Effector memory CD4-positive, alpha-beta T cell (primary cell): ENCODE measurements around the gene USP49.
A peak's percentile ranks its signal among the peaks of the same experiment; 100 is the strongest.

Experiments
- DNase-seq, 3 donors: peaks; one replicate each; pipeline ENCODE4 v3.0.0-alpha.2; 2020
- H3K27ac ChIP-seq: 2 replicates; pipeline ENCODE4 v1.7.0; 2013; ENCODE audit warnings: mild to moderate bottlenecking, low read length, moderate library complexity; ENCODE audit not compliant: insufficient read depth, poor library complexity, severe bottlenecking
- H3K27me3 ChIP-seq: replicated peaks from 2 replicates; pipeline ENCODE4 v1.7.0; 2013; ENCODE audit warnings: mild to moderate bottlenecking, low read length; ENCODE audit not compliant: insufficient read depth, control insufficient read depth, poor library complexity, severe bottlenecking
- H3K36me3 ChIP-seq: 2 replicates; pipeline ENCODE4 v1.7.0; 2013; ENCODE audit warnings: mild to moderate bottlenecking, low read length, moderate library complexity; ENCODE audit not compliant: control insufficient read depth, insufficient read depth
- H3K4me1 ChIP-seq: 2 replicates; pipeline ENCODE4 v1.7.0; 2013; ENCODE audit warnings: low read length, mild to moderate bottlenecking; ENCODE audit not compliant: control insufficient read depth, insufficient read depth, poor library complexity, severe bottlenecking
- H3K4me3 ChIP-seq: 2 replicates; pipeline ENCODE4 v1.7.0; 2013; ENCODE audit warnings: low read length, low read depth, mild to moderate bottlenecking; ENCODE audit not compliant: insufficient read depth, poor library complexity, severe bottlenecking
- H3K9me3 ChIP-seq: 2 replicates; pipeline ENCODE4 v1.7.0; 2013; ENCODE audit warnings: mild to moderate bottlenecking, low read length, moderate library complexity; ENCODE audit not compliant: control insufficient read depth

The USP49 gene

DNA sequence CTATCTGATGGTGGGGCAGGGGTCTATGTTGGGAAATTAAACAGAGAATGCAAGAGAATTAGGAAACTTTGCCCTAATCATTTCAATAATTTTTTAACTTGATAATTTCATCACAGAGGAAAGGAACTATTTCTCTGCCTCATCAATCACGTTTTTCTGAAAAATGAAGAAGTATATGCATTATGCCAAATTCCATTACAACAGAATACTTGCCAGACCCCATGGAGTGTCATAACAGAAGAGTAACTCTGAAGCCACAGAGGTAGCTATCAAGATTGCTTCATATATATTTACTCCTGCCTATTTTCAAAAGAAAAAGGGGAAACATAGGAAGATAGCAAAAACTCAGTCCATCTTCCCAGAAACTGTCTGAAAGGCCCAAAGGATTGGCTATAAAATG lies 5.7 kb upstream of the USP49 start:
- Histone ChIP-seq H3K9me3 (no peaks in the 10 kb centered on the region), H3K4me1 (peaks cover 5% of the 10 kb centered on the region), H3K27ac (no peak overlapping the region), H3K4me3 (no peak overlapping the region), H3K27me3 (no peaks in the 10 kb centered on the region), H3K36me3 (peaks cover under 1% of the 10 kb centered on the region)
- DNase-seq = no peak

DNA sequence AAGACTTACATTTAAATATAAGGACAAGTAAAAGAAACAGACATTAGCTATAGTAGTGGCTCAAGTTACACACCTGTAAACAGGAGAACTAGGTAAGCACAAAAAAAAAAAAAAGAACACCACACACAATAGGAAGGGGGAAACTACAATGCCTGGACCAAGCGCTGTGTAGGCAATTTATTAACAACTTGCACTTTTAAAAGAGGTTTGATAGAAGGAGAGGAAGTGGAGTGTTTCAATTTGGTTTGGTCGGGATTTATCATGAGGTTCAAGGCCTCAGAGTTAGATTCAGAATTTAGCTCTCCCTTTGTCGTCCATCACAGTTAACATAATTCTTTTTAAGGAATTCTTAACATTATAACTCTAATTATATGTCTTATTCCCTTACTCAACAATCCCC lies 1.1 kb upstream of the USP49 start:
- Histone ChIP-seq H3K9me3 (no peaks in the 10 kb centered on the region), H3K36me3 (no peaks in the 10 kb centered on the region), H3K27me3 (no peaks in the 10 kb centered on the region), H3K4me1 (peaks cover 12% of the 10 kb centered on the region), H3K4me3 (no peak overlapping the region), H3K27ac (no peak overlapping the region)
- no peak for DNase-seq

DNA sequence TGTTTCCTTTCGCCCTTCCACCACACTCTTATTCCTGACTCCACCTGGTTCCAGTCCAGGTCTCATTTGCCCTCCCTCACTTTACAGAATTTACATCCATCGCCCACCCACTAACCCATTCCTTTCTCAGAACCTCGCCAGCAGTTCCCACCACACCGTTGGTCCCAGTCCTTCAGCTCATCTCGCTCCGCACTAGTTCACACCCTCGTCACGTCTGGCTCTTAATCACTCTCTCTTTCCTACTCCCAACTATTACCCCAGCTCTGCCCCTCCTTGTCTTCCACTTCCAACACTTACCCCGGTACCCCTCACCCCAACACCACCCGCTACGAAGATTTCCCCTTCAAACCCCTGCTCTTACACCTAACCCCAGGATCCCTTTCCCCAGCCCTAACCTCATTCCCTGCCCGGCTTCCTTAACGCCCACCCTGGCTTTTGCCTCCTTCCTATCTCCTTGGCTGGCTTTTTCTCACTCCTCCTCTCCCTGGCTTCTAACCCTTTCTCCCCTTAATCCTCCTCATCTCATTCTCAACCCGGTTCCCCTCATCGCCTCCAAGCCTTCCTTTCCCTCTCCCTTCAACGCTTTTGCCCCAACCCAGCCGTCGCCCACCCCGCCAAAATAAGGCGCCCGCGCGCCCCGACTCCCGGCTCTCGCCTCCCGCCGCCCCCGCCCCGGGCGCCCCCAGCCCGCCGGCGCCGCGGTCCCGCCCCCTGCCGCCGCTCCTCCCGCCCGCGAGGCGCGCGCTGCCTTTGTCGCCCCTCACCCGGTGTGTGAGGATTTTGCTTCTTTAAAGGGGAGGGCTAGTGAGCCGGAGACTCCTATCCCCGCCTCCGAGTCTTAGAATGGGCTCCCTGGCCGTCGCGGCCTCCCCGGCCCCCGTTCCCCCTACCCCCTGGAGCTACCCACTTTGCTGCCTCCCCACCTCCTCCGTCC lies 542 bp downstream of the USP49 start:
- no peaks in the 10 kb centered on the region for H3K27me3 ChIP-seq
- no peaks in the 10 kb centered on the region for H3K36me3 ChIP-seq
- H3K4me3 ChIP-seq = peak overlapping the region; percentile 75
- H3K9me3 ChIP-seq = no peaks in the 10 kb centered on the region
- peaks cover 12% of the 10 kb centered on the region for H3K4me1 ChIP-seq
- H3K27ac ChIP-seq = peak overlapping the region; percentile 79
- DNase-seq = no peak

GRCh38 chr6:41892921-41893564 lies 2.1 kb downstream of the USP49 start:
- H3K9me3 ChIP-seq = no peaks in the 10 kb centered on the region
- H3K36me3 ChIP-seq = no peaks in the 10 kb centered on the region
- H3K27me3 ChIP-seq = no peaks in the 10 kb centered on the region
- DNase-seq = no peak
- H3K4me3 ChIP-seq = no peak overlapping the region
- H3K4me1 ChIP-seq = peaks cover 12% of the 10 kb centered on the region
- H3K27ac ChIP-seq = no peak overlapping the region

DNA sequence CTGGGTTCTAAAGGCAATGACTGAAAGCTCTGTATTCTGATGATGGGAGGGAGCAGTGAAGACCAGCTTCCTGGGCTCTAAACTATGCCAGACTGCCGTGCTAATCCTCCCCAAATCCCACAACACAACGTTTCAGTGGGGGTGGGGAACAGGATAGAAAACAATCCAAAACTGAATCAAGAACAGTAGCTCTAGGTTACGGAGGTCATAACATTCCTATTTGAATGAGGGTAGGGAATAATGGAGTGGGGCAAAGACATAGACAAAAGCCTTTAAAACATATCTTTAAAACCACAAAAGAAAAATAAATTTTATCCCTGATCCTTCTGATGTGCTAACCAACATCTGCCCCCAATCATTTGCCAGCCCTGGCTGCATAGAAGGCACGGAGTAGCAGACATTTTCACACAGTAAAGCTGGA lies 7.8 kb downstream of the USP49 start:
- Histone ChIP-seq H3K36me3 (no peaks in the 10 kb centered on the region), H3K27ac (no peak overlapping the region), H3K4me1 (no peaks in the 10 kb centered on the region), H3K4me3 (no peak overlapping the region), H3K9me3 (no peaks in the 10 kb centered on the region), H3K27me3 (no peaks in the 10 kb centered on the region)
- no peak for DNase-seq

DNA sequence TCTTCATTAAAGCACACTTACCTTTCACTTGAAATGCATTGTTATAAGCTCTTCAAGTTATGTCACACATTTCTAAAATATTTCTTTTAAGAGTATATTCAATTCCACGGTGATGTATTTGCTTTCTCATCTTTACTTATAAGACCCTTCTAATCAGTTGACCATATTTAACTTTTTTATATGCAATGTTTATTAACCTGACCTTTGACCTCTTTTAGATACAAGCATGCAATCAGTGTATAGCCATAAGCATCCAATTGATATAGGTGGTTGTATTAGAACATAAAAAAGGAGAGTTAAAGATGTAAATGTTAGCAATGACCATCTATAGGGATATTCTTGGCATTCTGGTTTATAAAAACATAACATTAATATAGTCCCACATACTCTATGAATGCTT lies 9.2 kb downstream of the USP49 start:
- no peaks in the 10 kb centered on the region for H3K27me3 ChIP-seq
- no peak for DNase-seq

GRCh38 chr6:41884957-41885356 lies 10.2 kb downstream of the USP49 start:
- Histone ChIP-seq H3K4me3 (no peak overlapping the region), H3K36me3 (no peaks in the 10 kb centered on the region), H3K27me3 (no peaks in the 10 kb centered on the region), H3K27ac (no peak overlapping the region), H3K9me3 (no peaks in the 10 kb centered on the region), H3K4me1 (no peaks in the 10 kb centered on the region)
- no peak for DNase-seq

More for the DNA sequence above, 9.2 kb downstream of the USP49 start:
- no peak overlapping the region for H3K4me3 ChIP-seq
- H3K4me1 ChIP-seq = no peaks in the 10 kb centered on the region
- no peaks in the 10 kb centered on the region for H3K9me3 ChIP-seq
- H3K27ac ChIP-seq = no peak overlapping the region
- H3K36me3 ChIP-seq = no peaks in the 10 kb centered on the region

DNA sequence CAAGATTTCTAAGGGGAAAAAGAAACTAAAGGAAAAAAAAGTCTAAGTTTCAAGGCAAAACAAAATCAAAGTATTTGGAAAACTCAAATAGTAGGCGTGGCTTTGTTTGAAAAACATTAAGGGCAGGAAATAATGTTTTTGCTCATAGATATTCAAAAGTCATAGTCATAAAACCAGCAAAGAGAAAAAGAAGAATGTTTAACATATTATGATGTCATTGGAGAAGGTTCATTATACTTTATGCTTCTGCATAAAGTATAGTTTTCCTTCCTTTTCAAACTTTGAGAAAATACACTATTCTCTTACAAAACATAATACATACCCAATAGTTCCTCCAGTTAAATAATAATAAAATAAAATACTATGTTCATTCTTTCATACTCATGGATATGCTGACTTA lies 13.7 kb downstream of the USP49 start:
- no peak overlapping the region for H3K4me3 ChIP-seq

DNA sequence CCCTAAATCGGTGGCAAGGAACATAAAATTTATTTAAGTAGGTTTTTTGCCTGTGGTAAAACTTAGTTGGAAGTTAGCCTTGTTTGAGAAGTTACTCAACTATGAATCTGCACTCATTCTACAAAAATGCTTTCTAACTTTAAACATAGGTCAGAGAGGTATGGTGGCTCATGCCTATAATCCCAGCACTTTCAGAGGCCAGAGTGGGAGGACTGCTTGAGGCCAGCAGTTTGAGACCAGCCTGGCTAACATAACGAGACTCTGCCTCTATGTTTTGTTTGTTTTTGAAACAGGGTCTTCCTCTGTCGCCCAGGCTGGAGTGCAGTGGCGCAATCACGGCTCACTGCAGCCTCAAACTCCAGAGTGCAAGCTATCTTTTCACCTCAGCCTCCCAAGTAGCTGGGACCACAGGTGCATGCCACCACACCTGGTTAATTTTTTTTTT lies 16.2 kb downstream of the USP49 start:
- Histone ChIP-seq H3K9me3 (no peaks in the 10 kb centered on the region), H3K4me3 (no peak overlapping the region), H3K36me3 (no peaks in the 10 kb centered on the region), H3K27me3 (no peaks in the 10 kb centered on the region), H3K27ac (no peak overlapping the region), H3K4me1 (no peaks in the 10 kb centered on the region)
- no peak for DNase-seq

More for the DNA sequence above, 13.7 kb downstream of the USP49 start:
- Histone ChIP-seq H3K36me3 (no peaks in the 10 kb centered on the region), H3K27me3 (no peaks in the 10 kb centered on the region), H3K4me1 (no peaks in the 10 kb centered on the region), H3K9me3 (no peaks in the 10 kb centered on the region), H3K27ac (no peak overlapping the region)
- no peak for DNase-seq

- H3K27ac ChIP-seq = no peak overlapping the region
- no peak for DNase-seq
- H3K36me3 ChIP-seq = no peaks in the 10 kb centered on the region
- no peaks in the 10 kb centered on the region for H3K9me3 ChIP-seq
- no peaks in the 10 kb centered on the region for H3K4me1 ChIP-seq
- H3K4me3 ChIP-seq = no peak overlapping the region
- no peaks in the 10 kb centered on the region for H3K27me3 ChIP-seq
Measured at GRCh38 chr6:41878246-41878645, 16.9 kb downstream of the USP49 start.
